GM21360 (cell line): ENCODE data around the gene PCDHA12.
"Not testable (repeated sequence)": the region's sequence is repeated elsewhere in the genome, so short reads cannot be mapped to it uniquely, and the experiment has no call there.

Experiments used
- ATAC-seq: cut with Tn5 transposase; IDR thresholded peaks from one replicate; pipeline ENCODE4 v1.9.1; 2021; ENCODE audit warnings: mild to moderate bottlenecking, moderate library complexity; ENCODE audit not compliant: unreplicated experiment

The PCDHA12 gene

GRCh38 chr5:140875085-140876065 is at the start of gene PCDHA12:
PCDHA12 (plus strand) TSS chr5:140875308; CDS start chr5:140875473, 165 bp downstream.
- ATAC-seq = no peak

GRCh38 chr5:140827704-140828361 is 47.3 kb upstream of the PCDHA12 start, which contains the start of gene PCDHA6:
PCDHA6 (plus strand) TSS chr5:140827960; CDS start chr5:140828092, 132 bp downstream.
- no peak for ATAC-seq

GRCh38 chr5:140828362-140828737 is 46.8 kb upstream of the PCDHA12 start:
- no peak for ATAC-seq

DNA sequence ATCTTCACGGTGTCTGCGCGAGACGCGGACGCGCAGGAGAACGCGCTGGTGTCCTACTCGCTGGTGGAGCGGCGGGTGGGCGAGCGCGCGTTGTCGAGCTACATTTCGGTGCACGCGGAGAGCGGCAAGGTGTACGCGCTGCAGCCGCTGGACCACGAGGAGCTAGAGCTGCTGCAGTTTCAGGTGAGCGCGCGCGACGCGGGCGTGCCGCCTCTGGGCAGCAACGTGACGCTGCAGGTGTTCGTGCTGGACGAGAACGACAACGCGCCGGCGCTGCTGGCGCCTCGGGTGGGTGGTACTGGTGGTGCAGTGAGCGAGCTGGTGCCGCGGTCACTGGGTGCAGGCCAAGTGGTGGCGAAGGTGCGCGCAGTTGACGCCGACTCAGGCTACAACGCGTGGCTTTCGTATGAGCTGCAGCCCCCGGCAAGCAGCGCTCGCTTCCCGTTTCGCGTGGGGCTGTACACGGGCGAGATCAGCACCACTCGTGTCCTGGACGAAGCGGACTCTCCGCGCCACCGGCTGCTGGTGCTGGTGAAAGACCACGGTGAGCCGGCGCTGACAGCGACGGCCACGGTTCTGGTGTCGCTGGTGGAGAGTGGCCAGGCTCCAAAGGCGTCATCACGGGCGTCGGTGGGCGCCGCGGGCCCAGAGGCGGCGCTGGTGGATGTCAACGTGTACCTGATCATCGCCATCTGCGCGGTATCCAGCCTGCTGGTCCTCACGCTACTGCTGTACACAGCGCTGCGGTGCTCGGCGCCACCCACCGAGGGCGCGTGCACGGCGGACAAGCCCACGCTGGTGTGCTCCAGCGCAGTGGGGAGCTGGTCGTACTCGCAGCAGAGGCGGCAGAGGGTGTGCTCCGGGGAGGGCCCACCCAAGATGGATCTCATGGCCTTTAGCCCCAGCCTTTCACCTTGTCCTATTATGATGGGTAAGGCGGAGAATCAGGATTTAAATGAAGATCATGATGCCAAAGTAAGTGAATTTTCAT is 45.3 kb upstream of the PCDHA12 start:
- ATAC-seq = not testable (repeated sequence)

GRCh38 chr5:140833993-140834392 is 41.1 kb upstream of the PCDHA12 start, which contains the start of gene PCDHA7:
PCDHA7 (plus strand) TSS chr5:140834269; CDS start chr5:140834384, 115 bp downstream.
- no peak for ATAC-seq

DNA sequence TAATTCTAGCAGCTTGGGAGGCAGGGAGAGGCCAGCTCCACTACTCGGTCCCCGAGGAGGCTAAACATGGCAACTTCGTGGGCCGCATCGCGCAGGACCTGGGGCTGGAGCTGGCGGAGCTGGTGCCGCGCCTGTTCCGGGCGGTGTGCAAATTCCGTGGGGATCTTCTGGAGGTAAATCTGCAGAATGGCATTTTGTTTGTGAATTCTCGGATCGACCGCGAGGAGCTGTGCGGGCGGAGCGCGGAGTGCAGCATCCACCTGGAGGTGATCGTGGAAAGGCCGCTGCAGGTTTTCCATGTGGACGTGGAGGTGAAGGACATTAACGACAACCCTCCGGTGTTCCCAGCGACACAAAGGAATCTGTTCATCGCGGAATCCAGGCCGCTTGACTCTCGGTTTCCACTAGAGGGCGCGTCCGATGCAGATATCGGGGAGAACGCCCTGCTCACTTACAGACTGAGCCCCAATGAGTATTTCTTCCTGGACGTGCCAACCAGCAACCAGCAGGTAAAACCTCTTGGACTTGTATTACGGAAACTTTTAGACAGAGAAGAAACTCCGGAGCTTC is 40.6 kb upstream of the PCDHA12 start:
- ATAC-seq = not testable (repeated sequence)

GRCh38 chr5:140835622-140836510 is 39.2 kb upstream of the PCDHA12 start:
- ATAC-seq = no peak

GRCh38 chr5:140840978-140841962 is 33.8 kb upstream of the PCDHA12 start, which contains the start of gene PCDHA8:
PCDHA8 (plus strand) TSS chr5:140841187; CDS start chr5:140841322, 135 bp downstream.
- ATAC-seq = no peak

GRCh38 chr5:140842798-140843733 is 32.0 kb upstream of the PCDHA12 start:
- ATAC-seq = no peak

- ATAC-seq = not testable (repeated sequence)
These were observed 26.7 kb upstream of the PCDHA12 start, which contains the start of gene PCDHA9 for GRCh38 chr5:140848139-140849102. PCDHA9 (plus strand) TSS chr5:140848382; CDS start chr5:140848496, 114 bp downstream.

GRCh38 chr5:140849831-140850634 is 25.1 kb upstream of the PCDHA12 start:
- ATAC-seq = not testable (repeated sequence)

- no peak for ATAC-seq
These were observed 19.1 kb upstream of the PCDHA12 start, which contains the start of gene PCDHA10 for GRCh38 chr5:140855772-140856674. PCDHA10 (plus strand) TSS chr5:140855897; CDS start chr5:140856049, 152 bp downstream.
